ENCODE data around the gene FAM184A.

Gene FAM184A

DNA sequence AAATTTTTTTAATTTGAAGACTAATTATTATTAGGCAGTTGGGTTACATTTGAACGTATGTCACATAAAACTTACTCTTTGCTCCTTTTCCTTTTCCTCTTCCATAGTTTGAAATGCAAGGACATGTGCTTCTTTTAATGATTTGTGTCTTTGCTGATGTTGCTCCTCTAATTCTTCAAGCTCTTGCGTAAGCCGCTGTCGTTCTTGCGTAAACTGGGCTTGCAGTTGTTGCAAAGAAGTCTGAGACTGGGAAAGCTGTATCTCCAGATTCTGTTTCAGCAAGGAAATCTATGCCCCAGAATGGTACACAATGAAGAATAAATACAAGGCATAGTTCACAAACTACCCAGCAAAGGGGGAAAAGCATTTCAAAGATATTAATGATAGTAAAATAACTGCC is 98.4 kb downstream of the FAM184A start:
- Histone ChIP-seq H3K27me3 (ENCODE audit: insufficient read depth, low read depth) (no peaks in the 10 kb centered on the region), H3K4me3 (IDR thresholded peaks at IDR 0.05; ENCODE audit: insufficient read depth, low read depth, low read length) (no peak overlapping the region), H4K20me1 (ENCODE audit: insufficient read depth) (no peaks in the 10 kb centered on the region), H3K79me2 (ENCODE audit: insufficient read depth, low read depth) (no peaks in the 10 kb centered on the region), H2AFZ (ENCODE audit: low read depth) (no peak overlapping the region), H3K9ac (no peak overlapping the region), H3K4me2 (no peak overlapping the region), H3K27ac (no peak overlapping the region), H3K4me1 (ENCODE audit: low read depth, poor library complexity, severe bottlenecking) (no peaks in the 10 kb centered on the region), H3K36me3 (ENCODE audit: insufficient read depth) (no peaks in the 10 kb centered on the region)
- TF ChIP-seq, protein P1, sequence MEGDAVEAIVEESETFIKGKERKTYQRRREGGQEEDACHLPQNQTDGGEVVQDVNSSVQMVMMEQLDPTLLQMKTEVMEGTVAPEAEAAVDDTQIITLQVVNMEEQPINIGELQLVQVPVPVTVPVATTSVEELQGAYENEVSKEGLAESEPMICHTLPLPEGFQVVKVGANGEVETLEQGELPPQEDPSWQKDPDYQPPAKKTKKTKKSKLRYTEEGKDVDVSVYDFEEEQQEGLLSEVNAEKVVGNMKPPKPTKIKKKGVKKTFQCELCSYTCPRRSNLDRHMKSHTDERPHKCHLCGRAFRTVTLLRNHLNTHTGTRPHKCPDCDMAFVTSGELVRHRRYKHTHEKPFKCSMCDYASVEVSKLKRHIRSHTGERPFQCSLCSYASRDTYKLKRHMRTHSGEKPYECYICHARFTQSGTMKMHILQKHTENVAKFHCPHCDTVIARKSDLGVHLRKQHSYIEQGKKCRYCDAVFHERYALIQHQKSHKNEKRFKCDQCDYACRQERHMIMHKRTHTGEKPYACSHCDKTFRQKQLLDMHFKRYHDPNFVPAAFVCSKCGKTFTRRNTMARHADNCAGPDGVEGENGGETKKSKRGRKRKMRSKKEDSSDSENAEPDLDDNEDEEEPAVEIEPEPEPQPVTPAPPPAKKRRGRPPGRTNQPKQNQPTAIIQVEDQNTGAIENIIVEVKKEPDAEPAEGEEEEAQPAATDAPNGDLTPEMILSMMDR (conservative IDR thresholded peaks at IDR 0.05; ENCODE audit: low read depth, low read length): no peak

DNA sequence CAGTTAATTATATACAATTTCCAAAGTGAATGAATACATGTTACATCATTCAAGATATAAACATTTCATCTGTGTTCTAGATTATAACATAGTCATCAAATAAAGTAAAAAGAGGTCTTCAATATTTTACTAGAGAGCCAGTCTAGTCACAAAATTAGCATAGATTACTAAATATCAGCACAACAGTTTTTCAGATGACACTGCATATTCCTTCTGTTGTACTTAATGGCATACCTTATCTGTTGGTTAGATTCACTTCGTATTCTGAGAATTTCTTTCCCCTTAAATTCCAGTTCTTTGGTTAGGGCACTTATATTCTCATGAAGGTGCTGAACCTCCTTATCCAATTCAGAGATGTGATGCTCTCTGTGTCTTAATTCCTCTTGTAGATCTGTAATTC is 103.7 kb downstream of the FAM184A start:
- Histone ChIP-seq H3K36me3 (ENCODE audit: insufficient read depth) (no peaks in the 10 kb centered on the region), H2AFZ (ENCODE audit: low read depth) (no peak overlapping the region), H3K27me3 (ENCODE audit: insufficient read depth, low read depth) (no peaks in the 10 kb centered on the region), H4K20me1 (ENCODE audit: insufficient read depth) (no peaks in the 10 kb centered on the region), H3K4me1 (ENCODE audit: low read depth, poor library complexity, severe bottlenecking) (no peaks in the 10 kb centered on the region), H3K79me2 (ENCODE audit: insufficient read depth, low read depth) (no peaks in the 10 kb centered on the region), H3K4me3 (IDR thresholded peaks at IDR 0.05; ENCODE audit: insufficient read depth, low read depth, low read length) (no peak overlapping the region), H3K4me2 (no peak overlapping the region), H3K9ac (no peak overlapping the region), H3K27ac (no peak overlapping the region)
- TF ChIP-seq, protein P1 (conservative IDR thresholded peaks at IDR 0.05; ENCODE audit: low read depth, low read length): no peak

DNA sequence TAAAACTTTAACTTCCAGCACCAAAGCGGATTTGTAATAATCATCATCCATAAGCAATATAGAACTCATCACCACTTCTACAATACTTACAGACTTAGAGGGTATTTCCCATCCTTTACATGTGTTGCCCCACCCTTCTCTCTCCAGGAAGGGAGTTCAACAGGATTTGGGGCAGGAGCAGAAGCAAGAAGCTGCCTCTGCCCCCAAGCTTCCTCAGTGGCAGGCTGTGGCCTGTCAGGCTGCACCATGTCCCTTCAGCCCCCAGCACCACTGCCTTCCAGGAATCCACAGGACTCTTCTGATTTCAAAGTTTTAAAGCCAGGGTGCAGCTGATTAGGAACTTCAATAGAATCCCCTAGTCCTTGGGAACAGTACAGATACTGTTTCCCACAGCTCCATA is 106.8 kb downstream of the FAM184A start:
- TF ChIP-seq, protein P1 (conservative IDR thresholded peaks at IDR 0.05; ENCODE audit: low read depth, low read length): no peak
- H4K20me1 ChIP-seq (ENCODE audit: insufficient read depth): no peaks in the 10 kb centered on the region
- H3K27me3 ChIP-seq (ENCODE audit: insufficient read depth, low read depth): no peaks in the 10 kb centered on the region
- no peaks in the 10 kb centered on the region for H3K79me2 ChIP-seq (ENCODE audit: insufficient read depth, low read depth)
- H3K4me3 ChIP-seq (IDR thresholded peaks at IDR 0.05; ENCODE audit: insufficient read depth, low read depth, low read length): no peak overlapping the region
- H3K36me3 ChIP-seq (ENCODE audit: insufficient read depth): no peaks in the 10 kb centered on the region
- no peak overlapping the region for H3K9ac ChIP-seq
- H3K4me1 ChIP-seq (ENCODE audit: low read depth, poor library complexity, severe bottlenecking): peaks cover 9% of the 10 kb centered on the region
- H2AFZ ChIP-seq (ENCODE audit: low read depth): no peak overlapping the region
- H3K27ac ChIP-seq: no peak overlapping the region
- H3K4me2 ChIP-seq: no peak overlapping the region

DNA sequence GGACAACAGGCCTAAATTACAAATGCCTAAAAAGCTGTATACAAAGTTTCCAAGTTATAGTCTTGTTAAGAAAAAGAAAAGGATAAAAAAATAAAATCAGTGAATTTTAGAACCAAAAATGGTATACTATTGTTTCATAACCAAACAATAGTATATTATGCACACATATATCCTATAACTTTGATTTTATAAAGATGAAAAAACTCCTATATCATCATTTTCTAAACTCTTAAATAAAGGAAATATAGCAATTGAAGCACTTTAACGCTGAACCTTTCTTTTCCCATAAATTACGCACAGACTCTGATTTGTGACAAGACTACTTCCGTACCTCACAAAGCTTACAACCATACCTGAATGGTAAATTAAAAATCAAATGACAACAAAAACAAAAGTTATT is 107.6 kb downstream of the FAM184A start:
- no peak overlapping the region for H3K4me3 ChIP-seq (IDR thresholded peaks at IDR 0.05; ENCODE audit: insufficient read depth, low read depth, low read length)
- TF ChIP-seq, protein P1 (conservative IDR thresholded peaks at IDR 0.05; ENCODE audit: low read depth, low read length): no peak
- H3K79me2 ChIP-seq (ENCODE audit: insufficient read depth, low read depth): no peaks in the 10 kb centered on the region
- no peak overlapping the region for H2AFZ ChIP-seq (ENCODE audit: low read depth)
- H3K27me3 ChIP-seq (ENCODE audit: insufficient read depth, low read depth): no peaks in the 10 kb centered on the region
- H3K4me1 ChIP-seq (ENCODE audit: low read depth, poor library complexity, severe bottlenecking): peaks cover 9% of the 10 kb centered on the region
- H3K9ac ChIP-seq: no peak overlapping the region
- H4K20me1 ChIP-seq (ENCODE audit: insufficient read depth): no peaks in the 10 kb centered on the region
- no peaks in the 10 kb centered on the region for H3K36me3 ChIP-seq (ENCODE audit: insufficient read depth)
- no peak overlapping the region for H3K27ac ChIP-seq
- no peak overlapping the region for H3K4me2 ChIP-seq

All from KMS-11 (cell line).